WI38 (cell line): Measurements from ENCODE around the gene PRKACA.

Source experiments
- H3K4me3 ChIP-seq: 2 replicates; pipeline ENCODE4 v1.5.1; 2011; ENCODE audit warnings: low read depth, mild to moderate bottlenecking, control low read depth, low read length
- TF ChIP-seq, protein P1 (sequence below): IDR thresholded peaks from 2 replicates; pipeline ENCODE4 v1.5.1; 2012; ENCODE audit warnings: low read depth, mild to moderate bottlenecking, control low read depth, low read length

PRKACA gene

GRCh38 chr19:14110650-14111049 is 6.9 kb downstream of the PRKACA start:
- TF ChIP-seq, protein P1, sequence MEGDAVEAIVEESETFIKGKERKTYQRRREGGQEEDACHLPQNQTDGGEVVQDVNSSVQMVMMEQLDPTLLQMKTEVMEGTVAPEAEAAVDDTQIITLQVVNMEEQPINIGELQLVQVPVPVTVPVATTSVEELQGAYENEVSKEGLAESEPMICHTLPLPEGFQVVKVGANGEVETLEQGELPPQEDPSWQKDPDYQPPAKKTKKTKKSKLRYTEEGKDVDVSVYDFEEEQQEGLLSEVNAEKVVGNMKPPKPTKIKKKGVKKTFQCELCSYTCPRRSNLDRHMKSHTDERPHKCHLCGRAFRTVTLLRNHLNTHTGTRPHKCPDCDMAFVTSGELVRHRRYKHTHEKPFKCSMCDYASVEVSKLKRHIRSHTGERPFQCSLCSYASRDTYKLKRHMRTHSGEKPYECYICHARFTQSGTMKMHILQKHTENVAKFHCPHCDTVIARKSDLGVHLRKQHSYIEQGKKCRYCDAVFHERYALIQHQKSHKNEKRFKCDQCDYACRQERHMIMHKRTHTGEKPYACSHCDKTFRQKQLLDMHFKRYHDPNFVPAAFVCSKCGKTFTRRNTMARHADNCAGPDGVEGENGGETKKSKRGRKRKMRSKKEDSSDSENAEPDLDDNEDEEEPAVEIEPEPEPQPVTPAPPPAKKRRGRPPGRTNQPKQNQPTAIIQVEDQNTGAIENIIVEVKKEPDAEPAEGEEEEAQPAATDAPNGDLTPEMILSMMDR, result no peak
- no peak overlapping the region for H3K4me3 ChIP-seq

GRCh38 chr19:14107581-14108461 is 9.7 kb downstream of the PRKACA start:
- TF ChIP-seq, protein P1, result no peak
- no peak overlapping the region for H3K4me3 ChIP-seq

GRCh38 chr19:14106840-14107239 is 10.7 kb downstream of the PRKACA start:
- H3K4me3 ChIP-seq, result no peak overlapping the region
- TF ChIP-seq, protein P1, result no peak

DNA sequence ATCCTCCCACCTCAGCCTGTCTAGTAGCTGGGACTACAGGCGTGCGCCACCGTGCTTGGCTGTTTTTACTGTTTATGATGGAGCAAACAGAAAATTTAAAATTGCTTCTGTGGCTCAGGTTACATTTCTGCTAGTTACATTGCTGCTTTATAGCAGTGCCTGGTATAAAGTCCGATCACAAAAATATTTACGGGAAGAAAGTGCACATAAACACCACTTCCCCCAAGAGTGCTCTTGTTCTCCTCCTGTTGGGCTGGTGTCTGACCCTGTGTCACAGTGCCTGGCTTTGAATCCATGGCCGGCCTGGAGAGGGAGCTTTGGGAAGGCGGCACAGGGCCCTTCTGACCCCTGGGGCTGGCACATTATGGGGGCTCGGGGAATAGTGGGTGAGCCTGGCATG is 11.9 kb downstream of the PRKACA start:
- TF ChIP-seq, protein P1, result no peak
- no peak overlapping the region for H3K4me3 ChIP-seq

DNA sequence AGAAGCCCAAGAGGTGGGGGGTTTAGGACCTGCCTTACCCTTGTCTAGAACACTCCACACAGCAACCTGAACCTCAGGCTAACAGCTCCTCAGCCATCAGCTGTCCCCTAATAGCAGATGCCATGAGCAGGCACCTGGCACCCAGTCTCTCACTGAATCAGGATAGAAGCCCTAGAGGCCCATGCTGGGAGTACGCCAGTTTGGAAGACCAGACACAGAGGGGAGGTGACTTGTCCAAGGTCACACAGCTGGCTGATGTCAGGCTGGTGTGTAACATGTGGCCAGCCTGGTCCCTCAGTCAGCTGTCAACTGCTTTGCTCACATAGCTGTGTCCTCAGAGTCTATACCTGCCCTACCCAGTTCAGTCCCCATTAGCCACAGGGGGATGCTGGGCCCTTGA is 14.3 kb downstream of the PRKACA start:
- H3K4me3 ChIP-seq, result no peak overlapping the region
- TF ChIP-seq, protein P1, result no peak

DNA sequence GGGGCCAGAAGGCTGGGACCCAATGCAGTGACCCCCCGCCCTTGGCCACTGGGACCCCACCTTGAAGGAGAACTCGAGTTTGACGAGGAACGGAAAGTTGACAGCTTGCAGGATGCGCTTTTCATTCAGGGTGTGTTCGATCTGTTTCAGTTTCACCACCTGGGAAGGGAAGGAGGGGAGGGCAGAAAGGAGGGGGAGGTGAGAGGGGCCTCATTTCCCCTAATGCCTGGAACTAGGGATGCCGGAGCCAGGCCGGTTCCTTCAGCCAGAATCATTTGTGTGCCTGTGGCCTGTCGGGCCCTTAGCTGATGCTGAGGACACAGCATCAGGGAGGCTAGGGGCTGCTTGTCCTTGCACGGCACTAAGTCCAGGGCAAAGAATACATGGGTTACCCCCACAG is 14.8 kb downstream of the PRKACA start:
- no peak overlapping the region for H3K4me3 ChIP-seq
- TF ChIP-seq, protein P1, result no peak

GRCh38 chr19:14102102-14102696 is 15.4 kb downstream of the PRKACA start:
- TF ChIP-seq, protein P1, result no peak
- no peak overlapping the region for H3K4me3 ChIP-seq
